Activated T-cell treated with anti-CD3 and anti-CD28 coated beads for 4 hours (primary cell): ENCODE data around the gene JAKMIP3.

ENCODE experiments used
- DNase-seq: peaks from one replicate; pipeline ENCODE4 v3.0.0-alpha.2; 2020

Gene JAKMIP3

DNA sequence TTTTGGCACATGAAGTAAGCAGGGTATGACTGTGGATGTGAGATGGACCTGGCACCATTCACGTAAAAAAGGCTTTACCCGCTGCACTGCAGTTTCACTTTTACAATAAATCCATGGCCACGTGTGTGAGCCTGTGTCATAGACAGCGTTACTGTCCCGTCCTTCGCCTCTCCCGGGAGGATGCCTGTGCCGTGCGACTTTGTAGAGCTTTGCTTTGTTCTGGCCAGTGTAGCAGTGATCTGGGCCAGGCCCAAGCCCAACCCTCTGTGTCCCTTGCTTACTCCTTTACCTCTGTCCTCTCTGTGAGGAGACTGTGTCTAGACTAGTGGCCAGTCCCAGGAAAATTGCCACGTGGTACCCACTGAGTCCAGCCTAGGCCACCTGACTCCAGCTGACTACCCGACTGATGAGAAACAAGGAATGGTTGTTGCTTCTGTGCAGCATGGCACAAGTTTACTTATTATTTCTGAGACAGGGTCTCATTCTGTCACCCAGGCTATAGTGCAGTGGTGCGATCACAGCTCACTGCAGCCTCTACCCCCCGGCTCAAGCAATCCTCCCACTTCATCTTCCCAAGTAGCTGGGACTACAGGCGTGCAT, 48.1 kb downstream of the JAKMIP3 start:
- no peak for DNase-seq

DNA sequence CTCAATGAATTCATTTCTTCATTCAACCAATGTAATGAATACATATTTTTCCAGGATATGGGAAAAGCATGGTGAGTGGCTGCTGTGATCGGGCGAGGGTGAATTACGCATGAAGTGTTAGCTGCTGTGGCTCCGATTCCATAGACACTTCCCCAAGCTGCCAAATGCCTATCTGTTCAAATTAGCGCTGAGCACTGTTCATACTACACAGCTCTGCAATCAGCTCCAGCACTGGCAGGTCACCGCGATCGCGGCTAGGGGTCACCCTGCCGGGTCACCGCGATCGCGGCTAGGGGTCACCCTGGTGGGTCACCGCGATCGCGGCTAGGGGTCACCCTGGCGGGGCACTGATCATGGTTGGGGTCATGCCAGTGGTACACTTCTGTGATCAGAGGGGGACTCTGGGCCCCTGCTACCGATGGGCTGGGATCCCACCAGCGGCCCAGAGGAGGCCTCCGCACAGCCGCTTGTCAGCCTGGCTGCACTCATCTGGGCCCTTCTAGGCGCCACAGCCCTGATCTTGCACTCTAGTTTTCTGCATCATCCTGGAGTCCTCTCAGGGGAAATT, 49.3 kb downstream of the JAKMIP3 start:
- no peak for DNase-seq
